B cell (primary cell): Measurements from ENCODE around the gene KPNB1. TPM values are rescaled to one million over a fixed set of nuclear protein-coding genes. Genes with fewer than 3 reads are reported as not detected.

ENCODE experiments used
- ATAC-seq: fragments of 200-7000 bp; cut with Tn5 transposase; one replicate; pipeline ENCODE4 v1.10.0; 2021; ENCODE audit warnings: low read depth, mild to moderate bottlenecking, moderate number of reproducible peaks, moderate library complexity
- CTCF ChIA-PET: fragments of 350-600 bp; sonication (Branson Sonifier 250); formaldehyde crosslinking; loops from one replicate; lab custom pipeline; 2021; ENCODE audit warnings: antibody characterized with exemption, inconsistent platforms; lab: Charles Lee
- POLR2A ChIA-PET: fragments of 350-600 bp; sonication (Branson Sonifier 250); formaldehyde crosslinking; loops from one replicate; lab custom pipeline; 2021; ENCODE audit warnings: antibody characterized with exemption; lab: Charles Lee
- DNase-seq: peaks from one replicate; pipeline ENCODE4 v3.0.0; 2013
- H2AFZ ChIP-seq: 2 replicates; pipeline ENCODE4 v1.6.1; 2012; ENCODE audit warnings: mild to moderate bottlenecking, low read depth, low read length; ENCODE audit not compliant: insufficient read depth, poor library complexity, severe bottlenecking
- H3K27ac ChIP-seq, 2 donors: 1 replicate in 1 of 2; 2 replicates in 1 of 2; pipeline ENCODE4 v1.5.1; 2012 to 2013; ENCODE audit warnings: low read length in 2 of 2, mild to moderate bottlenecking in 2 of 2, moderate library complexity in 1 of 2
- H3K27me3 ChIP-seq, 4 experiments: fragments of 200-600 bp in 1 of 4; sonication (generic) in 1 of 4; replicated peaks in 1 of 4; 1 replicate in 2 of 4; 2 replicates in 2 of 4; pipeline versions ENCODE4 v1.6.1 to v1.7.0; 2013 to 2016; ENCODE audit warnings: low read length in 3 of 4, mild to moderate bottlenecking in 2 of 4, mixed read lengths in 1 of 4, moderate library complexity in 1 of 4; ENCODE audit not compliant: insufficient read depth in 4 of 4, control insufficient read depth in 3 of 4; ENCODE audit errors: control extremely low read depth in 1 of 4
- H3K36me3 ChIP-seq, 2 experiments: replicated peaks in 1 of 2; 1 replicate in 1 of 2; 2 replicates in 1 of 2; pipeline versions ENCODE4 v1.6.1 to v1.7.1; 2013; ENCODE audit warnings: low read length in 1 of 2; ENCODE audit not compliant: insufficient read depth in 2 of 2, control insufficient read depth in 1 of 2; ENCODE audit errors: control extremely low read depth in 1 of 2, extremely low read depth in 1 of 2
- H3K4me1 ChIP-seq, 2 donors: fragments of 200-600 bp in 1 of 2; sonication (generic) in 1 of 2; 1 replicate in 1 of 2; 2 replicates in 1 of 2; pipeline versions ENCODE4 v1.5.1 to v1.6.1; 2013 to 2017; ENCODE audit warnings: low read length in 2 of 2; ENCODE audit not compliant: control insufficient read depth in 2 of 2, insufficient read depth in 2 of 2
- H3K4me2 ChIP-seq: replicated peaks from 2 replicates; pipeline ENCODE3; 2012; ENCODE audit warnings: mild to moderate bottlenecking, low read depth, low read length; ENCODE audit not compliant: poor library complexity, severe bottlenecking
- H3K4me3 ChIP-seq, 5 experiments: fragments of 200-600 bp in 1 of 5; sonication (generic) in 1 of 5; 1 replicate in 3 of 5; 2 replicates in 2 of 5; pipeline versions ENCODE4 v1.5.1 to v1.7.0; 2011 to 2016; ENCODE audit warnings: low read length in 4 of 5, mild to moderate bottlenecking in 4 of 5, low read depth in 2 of 5, control low read depth in 1 of 5, moderate library complexity in 1 of 5; ENCODE audit not compliant: insufficient read depth in 1 of 5; ENCODE audit errors: control extremely low read depth in 1 of 5, extremely low read depth in 1 of 5
- H3K79me2 ChIP-seq: fragments of 200-600 bp; sonication (generic); one replicate; pipeline ENCODE4 v1.6.0; 2016; ENCODE audit warnings: low read length; ENCODE audit not compliant: control insufficient read depth, insufficient read depth
- H3K9ac ChIP-seq: fragments of 200-600 bp; sonication (generic); 2 replicates; pipeline ENCODE4 v1.6.1; 2017; ENCODE audit warnings: mild to moderate bottlenecking, low read length, moderate library complexity
- H3K9me3 ChIP-seq, 3 donors: one replicate each; pipeline versions ENCODE4 v1.6.1 to v1.7.1; 2013; ENCODE audit warnings: low read length in 2 of 3; ENCODE audit not compliant: control insufficient read depth in 2 of 3, insufficient read depth in 1 of 3; ENCODE audit errors: control extremely low read depth in 1 of 3
- H4K20me1 ChIP-seq: 2 replicates; pipeline ENCODE4 v1.6.0; 2012; ENCODE audit warnings: mild to moderate bottlenecking, low read length; ENCODE audit not compliant: insufficient read depth, control insufficient read depth, poor library complexity, severe bottlenecking
- H3K27ac Mint-ChIP-seq: one replicate; pipeline ENCODE4 v1.8.0; 2021; ENCODE audit warnings: mixed read lengths
- H3K27me3 Mint-ChIP-seq: one replicate; pipeline ENCODE4 v1.8.0; 2021; ENCODE audit warnings: mixed read lengths
- H3K4me1 Mint-ChIP-seq: one replicate; pipeline ENCODE4 v1.8.0; 2021; ENCODE audit warnings: mixed read lengths
- H3K4me3 Mint-ChIP-seq: one replicate; pipeline ENCODE4 v1.8.0; 2021; ENCODE audit warnings: mixed read lengths
- H3K9me3 Mint-ChIP-seq: one replicate; pipeline ENCODE4 v1.8.0; 2022; ENCODE audit warnings: mixed read lengths; ENCODE audit not compliant: insufficient read depth
- EZH2 ChIP-seq: IDR thresholded peaks from 2 replicates; pipeline ENCODE4 v1.6.1; 2012; ENCODE audit warnings: borderline replicate concordance, low read depth, mild to moderate bottlenecking, moderate library complexity, low read length; ENCODE audit not compliant: insufficient read depth, poor library complexity, severe bottlenecking
- WGBS: methylation state at CpG from one replicate; pipeline ENCODE4 v1.1.5; 2013; ENCODE audit warnings: missing lambda C conversion rate; ENCODE audit not compliant: insufficient coverage; 5-methylcytosine and 5-hydroxymethylcytosine counted together
- intact Hi-C: fragments of 100-400 bp; cut with micrococcal nuclease; formaldehyde crosslinking; loops from one replicate; pipeline ENCODE4 v1.10.0; 2022
- polyA minus RNA-seq: library from RNA; depleted of rRNA, polyadenylated mRNA; stranded (reverse); fragments of >200 nt; gene quantifications from 2 replicates; pipeline ENCODE4 v1.2.3, GENCODE V29; 2012
- polyA plus RNA-seq: library from polyadenylated mRNA; depleted of rRNA; stranded (reverse); fragments of >200 nt; gene quantifications from 2 replicates; pipeline ENCODE4 v1.2.3, GENCODE V29; 2012
- total RNA-seq, 2 donors: library from RNA; stranded (reverse); fragments of 120-200 nt in 1 of 2; gene quantifications; 1 replicate in 1 of 2; 2 replicates in 1 of 2; pipeline versions ENCODE4 v1.2.3 to v1.2.4, GENCODE V29; 2013 to 2022
- TF ChIP-seq, protein P1 (sequence below): fragments of 200-600 bp; IDR thresholded peaks from one replicate; pipeline ENCODE4 v1.8.0; 2022; ENCODE audit warnings: antibody characterized with exemption, mild to moderate bottlenecking

KPNB1 gene
- total RNA-seq (269 and 278 TPM in 2 replicates), polyA plus RNA-seq (60.6 and 92.3 TPM in 2 replicates), polyA minus RNA-seq (99.0 and 102 TPM in 2 replicates)
- total RNA-seq (2013) = 134 TPM

DNA sequence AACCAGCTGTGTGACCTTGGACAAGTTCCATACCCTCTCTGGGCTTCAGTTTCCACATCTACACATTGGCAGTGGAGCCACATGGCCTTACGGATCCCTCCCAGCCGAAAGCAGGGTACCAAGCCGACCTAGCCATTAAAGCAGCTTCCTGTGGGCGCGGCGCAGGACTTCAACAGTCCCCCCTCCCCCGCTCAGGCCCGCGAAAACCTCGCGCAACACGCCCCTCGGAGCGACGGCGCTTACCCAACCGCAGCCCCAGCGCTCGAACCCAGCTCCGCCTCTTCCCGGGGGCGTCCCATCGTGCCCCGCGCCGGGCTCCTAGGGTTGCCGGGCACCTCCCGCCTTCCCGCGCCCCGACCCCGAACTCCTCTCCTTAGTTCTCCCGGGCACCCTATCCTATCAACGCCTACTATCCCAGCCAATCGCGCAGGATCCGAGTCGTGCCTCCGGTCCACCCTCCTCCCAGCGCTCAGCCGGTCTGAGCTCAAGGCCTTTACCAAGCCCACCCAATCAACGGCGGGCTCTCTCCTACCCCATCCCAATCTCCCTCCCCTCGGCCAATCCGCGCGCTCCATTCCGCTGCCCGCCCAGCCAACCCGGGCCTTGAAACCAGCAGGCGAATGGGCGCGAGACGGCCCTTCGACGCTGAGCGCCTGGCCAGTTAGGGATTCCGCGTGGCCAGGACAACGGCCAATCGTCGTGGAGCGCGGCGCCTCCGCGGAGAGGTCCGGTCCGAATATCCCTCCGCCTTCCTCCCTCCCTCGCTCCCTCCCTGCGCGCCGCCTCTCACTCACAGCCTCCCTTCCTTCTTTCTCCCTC is at the start of gene KPNB1:
Gene KPNB1, plus strand, starts transcription at position 767 of the 819 bp plus-strand sequence. CDS start 326 bp downstream, outside the sequence.
- ChIA-PET CTCF (interaction anchor here (0.5 to 11.8 kb wide), 10 partner anchors 9 to 1642 kb away, joined by 3 to 108 read pairs (median 3); no protein-coding TSS in a partner anchor), POLR2A (interaction anchor here (0.5 to 2.6 kb wide), 14 partner anchors 11 to 1722 kb away, joined by 3 to 39 read pairs (median 4); partner anchors contain the start of genes EFCAB13, SCRN2 and SP2)
- Histone ChIP-seq H4K20me1 (peaks cover 19% of the 10 kb centered on the region), H3K36me3 (peaks cover 3 to 26% of the 10 kb centered on the region in 2 experiments), H3K4me1 (peaks cover 32% of the 10 kb centered on the region in 2 donors), H3K9me3 (no peaks in the 10 kb centered on the region), H3K4me2 (peak within 1 kb of the TSS; percentile 86), H2AFZ (peak within 1 kb of the TSS; percentile 95), H3K27ac (peak within 1 kb of the TSS; percentile 76 to 84), H3K27me3 (no peaks in the 10 kb centered on the region), H3K79me2 (peaks cover 47% of the 10 kb centered on the region), H3K9ac (peak within 1 kb of the TSS; percentile 80), H3K4me3 (peak within 1 kb of the TSS; percentile 76 to 93 (median 83))
- Mint-ChIP-seq H3K9me3 (no peaks in the 10 kb centered on the region), H3K4me1 (peaks cover 44% of the 10 kb centered on the region), H3K27me3 (no peaks in the 10 kb centered on the region), H3K4me3 (peak within 1 kb of the TSS; percentile 98), H3K27ac (peak within 1 kb of the TSS; percentile 98)
- DNase-seq = peak; percentile 99
- under 1% methylated on average over 70 of the region's 74 CpGs for WGBS
- intact Hi-C loops = loop anchor here (1.0 kb wide), 4 partner anchors 11 to 247 kb away; partner anchors contain the start of genes SP2 and TBX21
- no peak for TF ChIP-seq EZH2
- TF ChIP-seq, protein P1, sequence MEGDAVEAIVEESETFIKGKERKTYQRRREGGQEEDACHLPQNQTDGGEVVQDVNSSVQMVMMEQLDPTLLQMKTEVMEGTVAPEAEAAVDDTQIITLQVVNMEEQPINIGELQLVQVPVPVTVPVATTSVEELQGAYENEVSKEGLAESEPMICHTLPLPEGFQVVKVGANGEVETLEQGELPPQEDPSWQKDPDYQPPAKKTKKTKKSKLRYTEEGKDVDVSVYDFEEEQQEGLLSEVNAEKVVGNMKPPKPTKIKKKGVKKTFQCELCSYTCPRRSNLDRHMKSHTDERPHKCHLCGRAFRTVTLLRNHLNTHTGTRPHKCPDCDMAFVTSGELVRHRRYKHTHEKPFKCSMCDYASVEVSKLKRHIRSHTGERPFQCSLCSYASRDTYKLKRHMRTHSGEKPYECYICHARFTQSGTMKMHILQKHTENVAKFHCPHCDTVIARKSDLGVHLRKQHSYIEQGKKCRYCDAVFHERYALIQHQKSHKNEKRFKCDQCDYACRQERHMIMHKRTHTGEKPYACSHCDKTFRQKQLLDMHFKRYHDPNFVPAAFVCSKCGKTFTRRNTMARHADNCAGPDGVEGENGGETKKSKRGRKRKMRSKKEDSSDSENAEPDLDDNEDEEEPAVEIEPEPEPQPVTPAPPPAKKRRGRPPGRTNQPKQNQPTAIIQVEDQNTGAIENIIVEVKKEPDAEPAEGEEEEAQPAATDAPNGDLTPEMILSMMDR = no peak
- ATAC-seq = peak; percentile 79
